H9 (cell line): Measurements from ENCODE around the gene PHKA2. TPM values are rescaled to one million over a fixed set of nuclear protein-coding genes. Genes with fewer than 3 reads are reported as not detected.

ENCODE experiments used
- DNase-seq: peaks from one replicate; pipeline ENCODE4 v3.0.0-alpha.2; 2017
- H2AFZ ChIP-seq: one replicate; pipeline ENCODE4 v1.6.1; 2013; ENCODE audit warnings: mild to moderate bottlenecking, low read length, control low read depth, moderate library complexity
- H2AK5ac ChIP-seq: 2 replicates; pipeline ENCODE4 v1.6.1; 2013; ENCODE audit warnings: low read length, control low read depth, mixed read lengths; ENCODE audit not compliant: insufficient read length
- H2BK120ac ChIP-seq: one replicate; pipeline ENCODE4 v1.6.1; 2013; ENCODE audit warnings: low read depth, mild to moderate bottlenecking, low read length, control low read depth, inconsistent platforms; ENCODE audit not compliant: poor library complexity, severe bottlenecking
- H2BK12ac ChIP-seq: 2 replicates; pipeline ENCODE4 v1.6.1; 2013; ENCODE audit warnings: low read length, control low read depth, mixed read lengths, low read depth; ENCODE audit not compliant: insufficient read length
- H2BK15ac ChIP-seq: 2 replicates; pipeline ENCODE4 v1.6.1; 2013; ENCODE audit warnings: low read depth, low read length, control low read depth
- H2BK20ac ChIP-seq: one replicate; pipeline ENCODE4 v1.6.1; 2013; ENCODE audit warnings: low read depth, mild to moderate bottlenecking, low read length, control low read depth, inconsistent platforms; ENCODE audit not compliant: poor library complexity, severe bottlenecking
- H2BK5ac ChIP-seq: 2 replicates; pipeline ENCODE4 v1.6.1; 2013; ENCODE audit warnings: low read length, control low read depth, mixed read lengths; ENCODE audit not compliant: insufficient read length
- H3K14ac ChIP-seq: 2 replicates; pipeline ENCODE4 v1.6.1; 2013; ENCODE audit warnings: low read length, control low read depth; ENCODE audit not compliant: insufficient read depth
- H3K18ac ChIP-seq: 2 replicates; pipeline ENCODE4 v1.6.1; 2013; ENCODE audit warnings: low read depth, mild to moderate bottlenecking, mixed read lengths, low read length, control low read depth; ENCODE audit not compliant: insufficient read length
- H3K23ac ChIP-seq: 2 replicates; pipeline ENCODE4 v1.6.1; 2013; ENCODE audit warnings: low read length, control low read depth, mixed read lengths, low read depth; ENCODE audit not compliant: insufficient read length
- H3K23me2 ChIP-seq: 2 replicates; pipeline ENCODE4 v1.6.1; 2013; ENCODE audit warnings: low read depth, mild to moderate bottlenecking, mixed read lengths, low read length, control low read depth; ENCODE audit not compliant: insufficient read length, poor library complexity, severe bottlenecking
- H3K27ac ChIP-seq: 2 replicates; pipeline ENCODE4 v1.5.1; 2013; ENCODE audit warnings: low read length, control low read depth, mixed read lengths, low read depth; ENCODE audit not compliant: insufficient read length
- H3K27me3 ChIP-seq: 2 replicates; pipeline ENCODE4 v1.6.1; 2013; ENCODE audit warnings: low read length, control low read depth, inconsistent platforms; ENCODE audit not compliant: insufficient read depth
- H3K4ac ChIP-seq: 2 replicates; pipeline ENCODE4 v1.6.1; 2013; ENCODE audit warnings: low read depth, mild to moderate bottlenecking, control low read depth, inconsistent platforms, low read length, moderate library complexity
- H3K4me1 ChIP-seq: 2 replicates; pipeline ENCODE4 v1.6.1; 2013; ENCODE audit warnings: low read length, control low read depth, inconsistent platforms; ENCODE audit not compliant: insufficient read depth
- H3K4me2 ChIP-seq: 2 replicates; pipeline ENCODE4 v1.6.1; 2013; ENCODE audit warnings: low read length, control low read depth, mixed read lengths; ENCODE audit not compliant: insufficient read length, insufficient read depth
- H3K56ac ChIP-seq: 2 replicates; pipeline ENCODE4 v1.6.1; 2013; ENCODE audit warnings: low read depth, mild to moderate bottlenecking, mixed read lengths, low read length, control low read depth; ENCODE audit not compliant: insufficient read length
- H3K79me1 ChIP-seq: 2 replicates; pipeline ENCODE4 v1.6.1; 2013; ENCODE audit warnings: low read depth, mild to moderate bottlenecking, moderate library complexity, low read length, control low read depth, inconsistent platforms; ENCODE audit not compliant: insufficient read depth, poor library complexity, severe bottlenecking
- H3K79me2 ChIP-seq: 2 replicates; pipeline ENCODE4 v1.6.1; 2013; ENCODE audit warnings: low read length, control low read depth, inconsistent platforms; ENCODE audit not compliant: insufficient read depth
- H3K9ac ChIP-seq: 2 replicates; pipeline ENCODE4 v1.6.1; 2013; ENCODE audit warnings: low read length, control low read depth, mixed read lengths; ENCODE audit not compliant: insufficient read length; ENCODE audit errors: extremely low read depth
- H3K9me3 ChIP-seq: one replicate; pipeline ENCODE4 v1.6.1; 2013; ENCODE audit warnings: low read depth, low read length, inconsistent platforms; ENCODE audit not compliant: control insufficient read depth
- H3T11ph ChIP-seq: one replicate; pipeline ENCODE4 v1.6.1; 2013; ENCODE audit warnings: mild to moderate bottlenecking, low read length, control low read depth, inconsistent platforms
- H4K20me1 ChIP-seq: one replicate; pipeline ENCODE4 v1.6.1; 2013; ENCODE audit not compliant: control insufficient read depth, insufficient read length, insufficient read depth
- H4K5ac ChIP-seq: 2 replicates; pipeline ENCODE4 v1.6.1; 2013; ENCODE audit warnings: low read depth, mild to moderate bottlenecking, mixed read lengths, low read length, control low read depth; ENCODE audit not compliant: insufficient read length
- H4K8ac ChIP-seq: replicated peaks from 2 replicates; pipeline ENCODE4 v1.6.1; 2013; ENCODE audit warnings: low read length, control low read depth, mixed read lengths, low read depth; ENCODE audit not compliant: insufficient read length
- H4K91ac ChIP-seq: 2 replicates; pipeline ENCODE4 v1.6.1; 2013; ENCODE audit warnings: low read depth, mild to moderate bottlenecking, moderate library complexity, mixed read lengths, low read length, control low read depth; ENCODE audit not compliant: insufficient read length
- H3K27ac Mint-ChIP-seq, 3 experiments: 2 replicates in 2 of 3; 3 replicates in 1 of 3; pipeline ENCODE4 v1.8.0; 2020 to 2021; ENCODE audit warnings: mixed read lengths in 3 of 3, mild to moderate bottlenecking in 1 of 3, moderate library complexity in 1 of 3
- H3K27me3 Mint-ChIP-seq: 2 replicates; pipeline ENCODE4 v1.8.0; 2021; ENCODE audit warnings: low read depth, mild to moderate bottlenecking, moderate library complexity, mixed read lengths
- H3K36me3 Mint-ChIP-seq, 3 experiments: 2 replicates in 2 of 3; 3 replicates in 1 of 3; pipeline ENCODE4 v1.8.0; 2020 to 2021; ENCODE audit warnings: low read depth in 3 of 3, mixed read lengths in 3 of 3; ENCODE audit not compliant: insufficient read depth in 1 of 3
- H3K4me1 Mint-ChIP-seq, 2 experiments: 2 replicates each; pipeline ENCODE4 v1.8.0; 2020; ENCODE audit warnings: mixed read lengths in 2 of 2
- H3K4me3 Mint-ChIP-seq, 2 experiments: 2 replicates in 1 of 2; 3 replicates in 1 of 2; pipeline ENCODE4 v1.8.0; 2020 to 2021; ENCODE audit warnings: mild to moderate bottlenecking in 2 of 2, mixed read lengths in 2 of 2, moderate library complexity in 1 of 2
- H3K9me3 Mint-ChIP-seq, 2 experiments: 2 replicates in 1 of 2; 3 replicates in 1 of 2; pipeline ENCODE4 v1.8.0; 2020; ENCODE audit warnings: mild to moderate bottlenecking in 2 of 2, mixed read lengths in 2 of 2, moderate library complexity in 1 of 2
- CTCF ChIP-seq: fragments of 200-600 bp; sonication (generic); conservative IDR thresholded peaks from 3 replicates; pipeline ENCODE4 v1.8.0; 2021; ENCODE audit warnings: antibody characterized with exemption, mild to moderate bottlenecking
- WGBS: extraction: QIAGEN DNeasy Blood & Tissue Kit; methylation state at CpG from one replicate; pipeline ENCODE4 v1.1.7; 2013; ENCODE audit warnings: missing lambda C conversion rate, low lambda C conversion rate, mixed read lengths; ENCODE audit not compliant: insufficient read length; ENCODE audit errors: extremely low coverage; 5-methylcytosine and 5-hydroxymethylcytosine counted together
- total RNA-seq: library from RNA; stranded (reverse); gene quantifications from 2 replicates; pipeline ENCODE4 v1.2.1, GENCODE V29; 2021

PHKA2 gene
- total RNA-seq, 1 experiment from 2014 or later = 24.2 TPM

GRCh38 chrX:18931972-18932371 lies 51.9 kb downstream of the PHKA2 start:
- Mint-ChIP-seq H3K4me3 (no peak overlapping the region), H3K36me3 (peaks cover 15 to 47% (median 23%) of the 10 kb centered on the region in 3 experiments), H3K9me3 (peaks cover 68 to 81% of the 10 kb centered on the region in 2 experiments), H3K27ac (no peak overlapping the region), H3K27me3 (no peaks in the 10 kb centered on the region; the same call in 1 of the 2 replicates), H3K4me1 (peaks cover 0 to under 1% of the 10 kb centered on the region in 2 experiments; a peak in 1 of 4 replicates)
- no peaks in the 10 kb centered on the region for H3K79me2 ChIP-seq
- H2BK12ac ChIP-seq = no peak overlapping the region
- H2AK5ac ChIP-seq = no peak overlapping the region
- H3K18ac ChIP-seq = no peak overlapping the region
- H2BK15ac ChIP-seq = no peak overlapping the region
- H4K8ac ChIP-seq = no peak overlapping the region
- no peak overlapping the region for H3K23ac ChIP-seq
- no peak overlapping the region for H2AFZ ChIP-seq
- H3K9me3 ChIP-seq = peaks cover 24% of the 10 kb centered on the region
- H3K27ac ChIP-seq = no peak overlapping the region
- no peak overlapping the region for H2BK20ac ChIP-seq
- H3K4me1 ChIP-seq = no peaks in the 10 kb centered on the region
- no peak overlapping the region for H3K9ac ChIP-seq
- H3K27me3 ChIP-seq = no peaks in the 10 kb centered on the region
- no peak overlapping the region for H2BK120ac ChIP-seq
- no peak overlapping the region for H3K14ac ChIP-seq
- no peak overlapping the region for H4K91ac ChIP-seq
- no peaks in the 10 kb centered on the region for H3K79me1 ChIP-seq
- H3K56ac ChIP-seq = no peak overlapping the region
- H3K23me2 ChIP-seq = peaks cover 3% of the 10 kb centered on the region
- H3K4ac ChIP-seq = no peak overlapping the region
- no peak for DNase-seq
- H4K20me1 ChIP-seq = no peaks in the 10 kb centered on the region
- no peak overlapping the region for H4K5ac ChIP-seq
- no peak overlapping the region for H3T11ph ChIP-seq
- no peak overlapping the region for H2BK5ac ChIP-seq
- H3K4me2 ChIP-seq = no peak overlapping the region
- peak; percentile 67 for TF ChIP-seq CTCF
- no CpG with 5 or more reads among the region's 9 CpGs for WGBS
